ENCODE data around the gene KHDC1.

GRCh38 chr6:73207221-73207837 is 55.7 kb downstream of the KHDC1 start:
- TF ChIP-seq EP300 (IDR thresholded peaks at IDR 0.05; ENCODE audit: borderline replicate concordance) (no peak), FOXM1 (IDR thresholded peaks at IDR 0.05; ENCODE audit: borderline replicate concordance, low read depth) (no peak), TCF12 (IDR thresholded peaks at IDR 0.05; ENCODE audit: low read depth) (no peak), ZBTB7A (IDR thresholded peaks at IDR 0.05; ENCODE audit: low read depth) (no peak), RAD21 (IDR thresholded peaks at IDR 0.05; ENCODE audit: low read depth) (no peak), TAF1 (IDR thresholded peaks at IDR 0.05; ENCODE audit: low read depth) (no peak), YY1 (IDR thresholded peaks at IDR 0.05; ENCODE audit: low read depth) (no peak), CEBPB (IDR thresholded peaks at IDR 0.05) (no peak), EGR1 (IDR thresholded peaks at IDR 0.05) (no peak), CREB1 (IDR thresholded peaks at IDR 0.05; ENCODE audit: low read depth) (no peak)
- TF ChIP-seq, protein P1, sequence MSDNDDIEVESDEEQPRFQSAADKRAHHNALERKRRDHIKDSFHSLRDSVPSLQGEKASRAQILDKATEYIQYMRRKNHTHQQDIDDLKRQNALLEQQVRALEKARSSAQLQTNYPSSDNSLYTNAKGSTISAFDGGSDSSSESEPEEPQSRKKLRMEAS (IDR thresholded peaks at IDR 0.05), result no peak
- TF ChIP-seq, protein P2, sequence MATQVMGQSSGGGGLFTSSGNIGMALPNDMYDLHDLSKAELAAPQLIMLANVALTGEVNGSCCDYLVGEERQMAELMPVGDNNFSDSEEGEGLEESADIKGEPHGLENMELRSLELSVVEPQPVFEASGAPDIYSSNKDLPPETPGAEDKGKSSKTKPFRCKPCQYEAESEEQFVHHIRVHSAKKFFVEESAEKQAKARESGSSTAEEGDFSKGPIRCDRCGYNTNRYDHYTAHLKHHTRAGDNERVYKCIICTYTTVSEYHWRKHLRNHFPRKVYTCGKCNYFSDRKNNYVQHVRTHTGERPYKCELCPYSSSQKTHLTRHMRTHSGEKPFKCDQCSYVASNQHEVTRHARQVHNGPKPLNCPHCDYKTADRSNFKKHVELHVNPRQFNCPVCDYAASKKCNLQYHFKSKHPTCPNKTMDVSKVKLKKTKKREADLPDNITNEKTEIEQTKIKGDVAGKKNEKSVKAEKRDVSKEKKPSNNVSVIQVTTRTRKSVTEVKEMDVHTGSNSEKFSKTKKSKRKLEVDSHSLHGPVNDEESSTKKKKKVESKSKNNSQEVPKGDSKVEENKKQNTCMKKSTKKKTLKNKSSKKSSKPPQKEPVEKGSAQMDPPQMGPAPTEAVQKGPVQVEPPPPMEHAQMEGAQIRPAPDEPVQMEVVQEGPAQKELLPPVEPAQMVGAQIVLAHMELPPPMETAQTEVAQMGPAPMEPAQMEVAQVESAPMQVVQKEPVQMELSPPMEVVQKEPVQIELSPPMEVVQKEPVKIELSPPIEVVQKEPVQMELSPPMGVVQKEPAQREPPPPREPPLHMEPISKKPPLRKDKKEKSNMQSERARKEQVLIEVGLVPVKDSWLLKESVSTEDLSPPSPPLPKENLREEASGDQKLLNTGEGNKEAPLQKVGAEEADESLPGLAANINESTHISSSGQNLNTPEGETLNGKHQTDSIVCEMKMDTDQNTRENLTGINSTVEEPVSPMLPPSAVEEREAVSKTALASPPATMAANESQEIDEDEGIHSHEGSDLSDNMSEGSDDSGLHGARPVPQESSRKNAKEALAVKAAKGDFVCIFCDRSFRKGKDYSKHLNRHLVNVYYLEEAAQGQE (IDR thresholded peaks at IDR 0.05; ENCODE audit: low read depth), result no peak
